NK-92 (cell line): ENCODE measurements around the gene STK11IP.

Experiments
- DNase-seq: peaks from one replicate; lab custom pipeline; 2025; ENCODE audit not compliant: unreplicated experiment; lab: John Stamatoyannopoulos, UW

Gene STK11IP

GRCh38 chr2:219614076-219614860 lies 16.6 kb downstream of the STK11IP start:
- no peak for DNase-seq

DNA sequence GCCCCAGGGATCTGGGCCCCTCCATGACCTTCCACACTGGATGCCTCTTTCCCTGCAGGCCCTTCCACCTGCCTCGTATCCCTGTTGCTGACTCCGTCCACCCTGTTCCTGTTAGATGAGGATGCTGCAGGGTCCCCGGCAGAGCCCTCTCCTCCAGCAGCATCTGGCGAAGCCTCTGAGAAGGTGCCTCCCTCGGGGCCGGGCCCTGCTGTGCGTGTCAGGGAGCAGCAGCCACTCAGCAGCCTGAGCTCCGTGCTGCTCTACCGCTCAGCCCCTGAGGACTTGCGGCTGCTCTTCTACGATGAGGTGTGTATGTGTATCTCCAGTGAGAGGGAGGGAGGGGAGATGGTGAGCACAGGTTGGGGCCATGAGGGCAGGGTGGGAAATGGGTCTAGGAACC lies 17.4 kb downstream of the STK11IP start:
- DNase-seq: no peak

DNA sequence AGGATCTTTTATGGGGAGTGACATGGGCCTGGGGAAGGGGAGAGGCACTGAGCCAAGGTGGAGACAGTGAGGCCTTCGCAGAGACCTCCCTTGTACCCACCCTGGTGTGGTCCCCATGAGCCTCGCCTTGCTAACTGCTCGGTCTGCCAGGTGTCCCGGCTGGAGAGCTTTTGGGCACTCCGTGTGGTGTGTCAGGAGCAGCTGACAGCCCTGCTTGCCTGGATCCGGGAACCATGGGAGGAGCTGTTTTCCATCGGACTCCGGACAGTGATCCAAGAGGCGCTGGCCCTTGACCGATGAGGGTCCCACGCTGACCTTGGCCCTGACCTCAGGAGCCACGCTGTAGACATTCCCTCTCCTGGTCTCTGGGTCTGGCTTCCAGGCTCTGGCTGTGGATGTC lies 18.2 kb downstream of the STK11IP start:
- DNase-seq: no peak

DNA sequence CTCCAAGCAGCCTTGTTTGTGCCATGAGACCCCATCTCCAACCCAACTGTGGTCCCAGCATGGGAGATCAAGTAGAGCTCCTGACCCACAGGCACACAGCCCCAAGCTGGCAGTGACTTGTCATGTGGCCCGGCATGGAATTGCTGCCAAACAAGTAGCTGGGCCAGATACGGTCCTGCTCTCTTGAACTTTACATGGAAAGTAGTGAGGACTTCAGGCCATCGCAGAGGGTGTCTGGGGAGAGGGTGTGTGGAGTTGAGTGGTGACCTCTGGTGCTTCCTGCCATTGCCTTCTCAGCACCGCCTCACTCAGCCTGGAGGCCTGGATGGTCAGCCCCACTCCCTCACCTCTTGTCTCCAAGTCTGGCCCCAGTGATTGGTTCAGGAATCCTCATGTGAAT lies 18.9 kb downstream of the STK11IP start:
- DNase-seq: no peak

GRCh38 chr2:219618733-219619122 lies 21.1 kb downstream of the STK11IP start:
- no peak for DNase-seq

DNA sequence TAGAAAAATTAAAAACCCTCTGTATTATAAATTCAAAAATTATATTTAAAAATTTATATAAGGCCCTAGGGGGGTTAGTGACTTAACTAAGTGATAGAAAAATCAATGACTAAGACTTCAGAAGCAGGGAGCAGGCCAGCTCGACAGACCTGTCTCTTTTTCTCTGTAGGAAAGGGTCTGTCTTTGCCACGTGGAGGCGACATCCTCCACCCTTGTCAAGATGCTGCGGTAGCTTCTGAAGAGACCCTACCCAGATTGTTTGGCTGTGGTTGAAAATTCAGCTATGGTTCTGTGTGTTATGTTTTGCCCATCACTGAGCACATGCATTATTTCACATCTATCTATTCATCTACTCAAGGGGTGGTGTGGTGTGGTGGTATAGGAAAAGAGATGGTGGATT lies 21.6 kb downstream of the STK11IP start:
- DNase-seq: no peak

DNA sequence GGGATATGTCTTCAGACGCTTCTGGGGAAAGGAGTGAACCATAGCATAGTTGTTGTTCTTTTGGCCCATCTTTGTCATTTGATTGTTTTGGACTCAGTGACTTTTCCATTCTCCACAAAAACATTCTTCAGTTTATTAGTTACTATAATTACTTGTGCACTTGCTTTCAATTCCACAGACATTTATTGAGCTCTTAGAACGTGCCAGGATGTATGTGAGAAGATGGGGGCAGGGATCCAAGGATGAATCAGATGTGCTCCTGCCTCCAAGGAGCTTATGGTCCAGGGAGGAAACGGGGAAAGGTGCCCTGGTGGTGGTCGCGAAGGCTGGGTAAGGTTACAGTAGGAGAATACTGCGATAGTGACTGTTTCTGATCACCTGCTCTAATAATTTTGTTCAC lies 22.9 kb downstream of the STK11IP start:
- DNase-seq: no peak

DNA sequence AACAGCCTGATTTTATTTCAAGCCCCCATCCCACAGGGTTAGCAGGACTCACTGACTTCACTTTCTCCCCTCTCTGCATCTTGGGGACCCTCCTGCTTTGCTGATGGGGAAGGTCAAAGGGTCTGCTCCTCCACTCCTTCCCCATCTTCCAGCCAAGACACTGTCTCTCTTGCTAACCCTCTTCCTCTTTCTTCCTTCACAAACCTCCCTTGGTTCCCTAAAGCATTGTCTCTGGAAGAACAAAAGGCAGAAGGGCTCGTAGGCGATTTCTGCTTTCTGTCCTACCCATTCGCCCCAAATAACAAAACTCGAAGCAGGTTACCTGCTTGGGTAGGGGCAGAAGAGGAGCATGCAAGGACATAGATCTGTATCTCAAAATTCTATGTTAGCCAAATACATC lies 24.3 kb downstream of the STK11IP start:
- DNase-seq: no peak

DNA sequence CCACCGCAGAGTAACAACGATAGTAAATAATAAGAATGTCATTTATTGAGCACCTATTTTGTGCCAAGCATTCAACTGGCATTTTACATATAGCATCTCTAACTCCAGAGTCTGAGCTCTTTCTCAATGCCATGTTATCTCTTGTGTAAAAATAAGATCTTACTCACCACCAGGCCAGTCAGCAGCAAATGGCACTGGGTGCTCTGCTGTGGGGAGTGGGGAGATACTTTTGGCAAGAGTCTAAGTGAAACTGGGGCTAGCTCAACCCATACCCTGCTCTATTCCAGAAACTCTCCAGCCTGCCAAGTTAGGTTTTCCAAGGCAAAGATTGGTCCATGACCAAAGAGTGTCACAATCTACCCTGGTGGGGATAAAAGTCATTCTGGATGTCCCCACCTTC lies 24.8 kb downstream of the STK11IP start:
- DNase-seq: no peak

GRCh38 chr2:219624565-219624964 lies 26.9 kb downstream of the STK11IP start:
- no peak for DNase-seq

- no peak for DNase-seq
These were observed 27.5 kb downstream of the STK11IP start for GRCh38 chr2:219625179-219625578.

DNA sequence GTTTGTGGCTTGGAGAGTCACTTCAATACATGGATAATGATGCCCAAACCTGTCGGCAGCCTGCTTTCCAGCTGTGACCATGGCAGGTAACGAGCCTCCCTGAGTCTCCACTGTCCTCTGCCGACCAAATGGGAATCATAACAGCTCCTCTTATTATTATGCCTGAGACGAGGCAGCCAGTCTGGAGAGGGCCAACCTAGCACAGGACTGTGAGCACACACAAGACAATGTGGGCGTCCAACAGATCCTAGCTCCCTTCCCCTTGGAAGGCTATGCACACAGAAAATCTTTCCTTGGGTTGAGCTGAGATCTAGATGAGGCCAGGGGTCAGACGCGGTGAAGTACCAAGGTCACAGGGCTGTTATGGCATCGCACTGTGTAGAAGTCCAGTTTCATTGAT lies 28.9 kb downstream of the STK11IP start:
- DNase-seq: no peak

GRCh38 chr2:219627103-219628100 lies 29.7 kb downstream of the STK11IP start, which contains the start of gene SLC4A3:
SLC4A3 (plus strand) TSS chr2:219627630; CDS start chr2:219627993, 363 bp downstream.
- no peak for DNase-seq

DNA sequence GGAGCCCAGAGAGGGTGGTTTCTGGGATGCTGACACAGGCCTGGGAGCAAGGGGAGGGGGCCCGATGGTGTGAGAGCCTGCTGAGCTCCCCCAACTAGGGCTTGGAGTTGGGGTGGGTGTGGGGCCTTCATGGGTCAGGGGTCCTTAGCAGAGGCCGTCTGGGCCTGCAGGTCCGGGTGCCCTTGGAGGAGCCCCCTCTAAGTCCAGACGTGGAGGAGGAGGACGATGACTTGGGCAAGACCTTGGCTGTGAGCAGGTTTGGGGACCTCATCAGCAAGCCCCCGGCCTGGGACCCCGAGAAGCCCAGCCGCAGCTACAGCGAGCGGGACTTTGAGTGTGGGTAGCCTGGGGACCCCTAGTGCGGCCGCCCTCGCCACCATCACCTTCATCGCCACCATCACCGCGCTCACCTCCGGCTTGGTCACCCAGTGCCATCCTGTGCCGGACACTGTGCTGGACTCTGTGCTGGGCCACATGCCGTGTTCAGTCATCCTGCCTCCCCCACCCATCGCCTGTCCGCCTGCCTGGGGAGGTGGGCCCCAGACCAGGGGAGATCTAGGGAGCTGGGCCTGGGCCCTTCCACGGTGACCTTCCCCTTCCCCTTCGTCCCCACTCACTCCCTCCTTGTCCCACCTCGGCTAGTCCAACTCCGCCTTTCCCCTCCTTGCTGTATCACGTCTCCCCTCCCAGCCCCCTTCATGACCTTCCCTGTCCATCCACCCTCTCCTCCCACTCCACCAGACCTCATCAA lies 30.8 kb downstream of the STK11IP start:
- no peak for DNase-seq

DNA sequence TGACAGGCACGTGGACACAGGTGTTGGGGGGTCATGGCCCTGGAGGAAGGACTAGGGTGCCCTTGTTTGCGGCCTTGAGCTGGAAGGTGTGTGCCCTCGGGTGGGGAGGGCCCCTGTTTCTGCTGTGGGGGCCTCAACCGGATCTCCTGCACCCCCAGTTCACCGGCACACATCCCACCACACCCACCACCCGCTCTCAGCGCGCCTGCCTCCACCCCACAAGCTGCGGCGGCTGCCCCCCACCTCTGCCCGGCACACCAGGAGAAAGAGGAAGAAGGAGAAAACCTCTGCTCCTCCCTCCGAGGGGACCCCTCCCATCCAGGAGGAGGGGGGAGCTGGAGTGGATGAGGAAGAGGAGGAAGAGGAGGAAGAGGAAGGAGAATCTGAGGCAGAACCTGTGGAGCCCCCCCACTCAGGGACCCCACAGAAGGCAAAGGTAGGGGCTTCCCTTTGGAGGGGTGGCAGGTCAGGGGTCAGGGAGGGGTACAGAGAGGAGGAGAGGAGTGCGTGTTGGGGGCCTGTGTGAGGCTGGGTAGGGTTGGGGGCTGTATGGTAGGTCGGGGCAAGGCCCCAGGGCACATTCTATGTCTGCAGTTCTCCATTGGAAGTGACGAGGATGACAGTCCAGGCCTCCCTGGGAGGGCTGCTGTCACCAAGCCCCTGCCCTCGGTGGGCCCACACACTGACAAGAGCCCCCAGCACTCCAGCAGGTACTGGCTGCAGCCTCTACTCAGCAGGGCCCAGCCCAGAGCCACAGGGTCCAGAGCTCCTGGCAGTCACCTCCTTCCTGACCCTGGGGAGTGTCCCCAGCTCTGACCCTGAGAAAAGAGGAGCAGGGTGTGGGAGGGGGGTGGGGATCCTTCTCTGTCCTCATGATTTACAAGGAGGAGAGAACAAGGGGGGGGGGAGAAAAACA lies 31.6 kb downstream of the STK11IP start:
- no peak for DNase-seq

GRCh38 chr2:219629976-219630695 lies 32.5 kb downstream of the STK11IP start:
- no peak for DNase-seq

DNA sequence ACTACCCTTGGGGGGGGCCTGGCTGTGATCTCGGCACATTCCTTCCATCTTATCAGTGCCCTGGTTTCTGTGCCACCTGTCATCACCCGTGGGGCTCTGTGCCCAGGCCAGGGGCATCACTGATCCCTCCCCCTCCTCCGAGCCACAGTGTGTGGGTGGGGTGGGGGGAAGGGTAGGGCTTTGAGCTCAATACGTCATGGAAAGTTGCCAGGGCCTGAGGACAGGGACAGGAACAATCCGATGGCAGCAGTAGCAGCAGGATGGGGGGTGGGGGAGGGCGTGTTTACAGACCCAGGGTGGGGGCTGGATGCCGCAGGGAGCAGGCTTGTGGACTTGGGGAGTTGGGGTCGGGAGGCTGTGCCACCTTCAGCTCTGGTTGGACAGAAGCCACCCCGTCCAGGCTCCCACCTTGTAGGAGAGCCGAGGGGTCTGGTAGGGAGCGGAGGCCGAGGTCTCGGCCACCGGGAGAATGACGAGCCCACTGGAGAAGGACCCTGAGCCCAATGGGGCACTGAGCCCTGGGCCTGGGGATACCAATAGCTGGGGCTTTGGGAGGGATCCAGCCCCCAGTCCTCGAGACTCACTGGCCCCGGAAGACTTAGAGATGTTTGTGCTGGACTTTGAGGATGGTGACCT lies 33.2 kb downstream of the STK11IP start:
- no peak for DNase-seq

- no peak for DNase-seq
These were observed 33.8 kb downstream of the STK11IP start for GRCh38 chr2:219631406-219631891.
